Daoy (cell line): ENCODE measurements around the gene TRABD2A. TPM values are rescaled to one million over a fixed set of nuclear protein-coding genes. Genes with fewer than 3 reads are reported as not detected.
A peak's percentile ranks its signal among the peaks of the same experiment; 100 is the strongest.
"Not testable (repeated sequence)": the region's sequence is repeated elsewhere in the genome, so short reads cannot be mapped to it uniquely, and the experiment has no call there.

Source experiments
- DNase-seq: peaks from one replicate; pipeline ENCODE4 v3.0.0-alpha.2; 2015; ENCODE audit warnings: low read depth
- total RNA-seq: library from RNA; depleted of rRNA; stranded (reverse); fragments of >200 nt; shearing (Covaris generic); gene quantifications from 2 replicates; pipeline ENCODE4 v1.2.3, GENCODE V29; 2014; rRNA removed

The TRABD2A gene
- 4.4 and 4.7 TPM in 2 replicates for total RNA-seq

GRCh38 chr2:84880645-84881521, at the start of gene TRABD2A:
Gene TRABD2A, minus strand, starts transcription at chr2:84881084. Its CDS starts 45 bp downstream, at chr2:84881039.
- peak; percentile 55 for DNase-seq

- DNase-seq, result no peak
These were observed 46.4 kb upstream of the TRABD2A start for GRCh38 chr2:84927275-84927627.

GRCh38 chr2:84925724-84926376, 45.0 kb upstream of the TRABD2A start:
- peak; percentile 94 for DNase-seq

GRCh38 chr2:84925336-84925723, 44.4 kb upstream of the TRABD2A start:
- no peak for DNase-seq

GRCh38 chr2:84924173-84925106, 43.6 kb upstream of the TRABD2A start:
- peak; percentile 51 for DNase-seq

- no peak for DNase-seq
These were observed 42.1 kb upstream of the TRABD2A start for GRCh38 chr2:84923009-84923408.

GRCh38 chr2:84919885-84920580, 39.1 kb upstream of the TRABD2A start:
- DNase-seq, result peak; percentile 94

GRCh38 chr2:84918430-84918829, 37.5 kb upstream of the TRABD2A start:
- no peak for DNase-seq

GRCh38 chr2:84917821-84918220, 36.9 kb upstream of the TRABD2A start:
- not testable (repeated sequence) for DNase-seq

- DNase-seq, result not testable (repeated sequence)
These were observed 34.8 kb upstream of the TRABD2A start for GRCh38 chr2:84915675-84916074.

- no peak for DNase-seq
These were observed 33.5 kb upstream of the TRABD2A start for GRCh38 chr2:84914334-84914733.

GRCh38 chr2:84912984-84913383, 32.1 kb upstream of the TRABD2A start:
- no peak for DNase-seq

- no peak for DNase-seq
These were observed 30.3 kb upstream of the TRABD2A start for GRCh38 chr2:84911135-84911678.

- DNase-seq, result no peak
These were observed 28.2 kb upstream of the TRABD2A start for GRCh38 chr2:84908948-84909713.

GRCh38 chr2:84906900-84907714, 26.2 kb upstream of the TRABD2A start:
- peak; percentile 89 for DNase-seq

GRCh38 chr2:84906108-84906899, 25.4 kb upstream of the TRABD2A start:
- DNase-seq, result no peak

GRCh38 chr2:84905181-84906107, 24.6 kb upstream of the TRABD2A start, which contains the start of gene TMSB10:
Gene TMSB10, plus strand, starts transcription at chr2:84905656.
- peak; percentile 89 for DNase-seq
